ENCODE data around the gene ZP1. TPM values are rescaled to one million over a fixed set of nuclear protein-coding genes. Genes with fewer than 3 reads are reported as not detected.

The ZP1 gene
- total and polyA plus RNA-seq, 12 donors = 0.16 to 0.51 (median 0.33) TPM; not detected in 7

DNA sequence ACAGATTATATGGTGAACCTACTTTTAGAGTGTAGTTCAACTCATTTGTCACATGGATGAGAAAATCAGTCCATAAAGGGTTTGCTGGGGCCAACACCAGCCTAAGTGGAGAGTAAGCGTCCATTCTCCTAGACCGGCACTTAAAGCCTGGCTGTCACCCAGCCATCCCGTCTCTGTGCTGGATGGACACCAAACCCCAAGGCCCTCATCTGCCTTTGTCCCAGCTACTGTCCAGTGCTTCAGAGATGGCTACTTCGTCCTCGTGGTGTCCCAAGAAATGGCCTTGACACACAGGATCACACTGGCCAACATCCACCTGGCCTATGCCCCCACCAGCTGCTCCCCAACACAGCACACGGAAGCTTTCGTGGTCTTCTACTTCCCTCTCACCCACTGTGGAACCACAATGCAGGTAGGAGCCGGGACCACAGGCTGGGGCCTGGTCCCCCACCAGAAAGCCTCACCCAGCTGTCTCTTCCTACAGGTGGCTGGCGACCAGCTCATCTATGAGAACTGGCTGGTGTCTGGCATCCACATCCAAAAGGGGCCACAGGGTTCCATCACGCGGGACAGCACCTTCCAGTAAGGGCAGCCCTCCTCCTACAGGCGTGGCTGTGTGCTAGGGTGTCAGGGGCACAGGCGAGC, 3.5 kb downstream of the ZP1 start:
- whole genome bisulfite sequencing, 2 donors = 80 to 83% methylated on average over 13 of the region's 13 CpGs
- Histone ChIP-seq H3K27me3 (no peaks in the 10 kb centered on the region), H3K4me3 (no peak overlapping the region), H3K27ac (peak overlapping the region in 9 of 10 donors; percentile 7 to 69 (median 50)), H3K4me1 (peaks cover 3 to 61% (median 38%) of the 10 kb centered on the region in 9 donors), H3K36me3 (no peaks in the 10 kb centered on the region), H3K9me3 (no peaks in the 10 kb centered on the region)
- DNase-seq (no peak), ATAC-seq (no peak)
- intact Hi-C loops (cut with DNase I) = no loop called here
- TF ChIP-seq CTCF (IDR thresholded peaks at IDR 0.05) = no peak

DNA sequence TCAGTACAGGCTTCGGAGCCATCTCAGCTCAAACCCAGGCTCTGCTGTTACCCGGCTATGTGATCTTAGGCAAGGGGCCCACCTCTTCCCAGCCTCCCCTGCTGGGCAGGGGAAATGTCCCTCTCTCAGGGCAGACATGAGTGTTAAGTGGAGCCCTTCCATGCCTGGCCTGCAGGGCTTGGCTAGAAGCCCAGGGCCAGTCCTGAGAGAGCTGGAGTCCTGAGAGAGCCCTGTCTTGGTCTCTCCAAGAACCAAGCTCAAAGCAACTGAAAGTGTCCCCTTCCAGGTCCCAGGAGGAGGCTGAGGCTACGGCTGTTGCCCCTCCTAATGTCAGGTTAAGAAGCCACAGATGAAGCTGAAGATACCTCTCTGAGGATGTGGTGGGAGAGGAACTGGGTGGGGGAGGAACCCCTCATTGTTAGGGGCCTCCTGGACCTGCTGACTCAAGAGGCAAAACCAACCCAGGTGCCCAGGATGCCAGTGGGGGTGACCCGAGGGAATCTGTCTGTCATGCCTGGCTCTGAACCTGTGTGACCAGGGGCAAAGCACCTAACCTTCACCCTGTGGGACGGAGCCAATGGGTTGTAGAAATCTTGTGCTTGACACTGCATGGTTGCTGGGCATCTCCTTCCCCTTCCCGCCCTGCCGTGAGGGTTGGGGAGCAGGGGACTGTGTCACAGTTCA, 4.2 kb downstream of the ZP1 start:
- Histone ChIP-seq H3K36me3 (no peaks in the 10 kb centered on the region), H3K27ac (peak overlapping the region; percentile 45 to 75 (median 53)), H3K4me1 (peaks cover 3 to 61% (median 38%) of the 10 kb centered on the region in 9 donors), H3K27me3 (no peaks in the 10 kb centered on the region), H3K9me3 (no peaks in the 10 kb centered on the region), H3K4me3 (no peak overlapping the region)
- intact Hi-C loops (cut with DNase I) = no loop called here
- peak; percentile 43 to 67 for DNase-seq
- ATAC-seq = peak; percentile 59 to 85 (median 73)
- TF ChIP-seq CTCF (IDR thresholded peaks at IDR 0.05) = peak in 6 of 9 donors; percentile 13 to 38 (median 24)
- 69 to 70% methylated on average over 7 of the region's 7 CpGs for WGBS, 2 donors

- H3K27me3 ChIP-seq = no peaks in the 10 kb centered on the region
- no peaks in the 10 kb centered on the region for H3K36me3 ChIP-seq
- ATAC-seq (peak; percentile 71 to 89 (median 78)), DNase-seq (peak in 1 of 2 donors; percentile 77)
- H3K4me3 ChIP-seq = no peak overlapping the region
- no peaks in the 10 kb centered on the region for H3K9me3 ChIP-seq
- intact Hi-C loops (cut with DNase I) = no loop called here
- peaks cover 3 to 59% (median 38%) of the 10 kb centered on the region in 9 donors for H3K4me1 ChIP-seq
- no peak for TF ChIP-seq CTCF (IDR thresholded peaks at IDR 0.05)
- 86 to 87% methylated on average over 6 of the region's 6 CpGs for WGBS, 2 donors
- peak overlapping the region; percentile 45 to 75 (median 53) for H3K27ac ChIP-seq
These were observed 5.0 kb downstream of the ZP1 start for GRCh38 chr11:60872124-60872960.

- WGBS, 2 donors = 51 to 66% methylated on average over 16 of the region's 16 CpGs
- ATAC-seq (peak in 3 of 8 donors; percentile 17 to 60 (median 34)), DNase-seq (no peak)
- H3K27ac ChIP-seq = peak overlapping the region in 8 of 10 donors; percentile 22 to 69 (median 54)
- no peaks in the 10 kb centered on the region for H3K27me3 ChIP-seq
- H3K9me3 ChIP-seq = no peaks in the 10 kb centered on the region
- no peak for TF ChIP-seq CTCF (IDR thresholded peaks at IDR 0.05)
- H3K4me3 ChIP-seq = no peak overlapping the region
- peaks cover 3 to 64% (median 38%) of the 10 kb centered on the region in 9 donors for H3K4me1 ChIP-seq
- intact Hi-C loops (cut with DNase I) = no loop called here
- H3K36me3 ChIP-seq = peaks cover 0 to 2% (median 0%) of the 10 kb centered on the region in 9 donors
These were observed 5.7 kb downstream of the ZP1 start for GRCh38 chr11:60872961-60873524.
